Metanephros (tissue), 2 donors: ENCODE measurements around the gene KRTAP22-2. TPM values are rescaled to one million over a fixed set of nuclear protein-coding genes. Genes with fewer than 3 reads are reported as not detected.

ENCODE experiments used
- small RNA-seq: library from RNA; depleted of rRNA; stranded (forward); fragments of <200 nt; gene quantifications from one replicate; pipeline ENCODE3, GENCODE V24; 2014; ENCODE audit warnings: low replicate concordance
- total RNA-seq: library from RNA; depleted of rRNA; stranded (reverse); fragments of >200 nt; gene quantifications from one replicate; pipeline ENCODE4 v1.2.3, GENCODE V29; 2014

KRTAP22-2 gene
- total RNA-seq = not detected

DNA sequence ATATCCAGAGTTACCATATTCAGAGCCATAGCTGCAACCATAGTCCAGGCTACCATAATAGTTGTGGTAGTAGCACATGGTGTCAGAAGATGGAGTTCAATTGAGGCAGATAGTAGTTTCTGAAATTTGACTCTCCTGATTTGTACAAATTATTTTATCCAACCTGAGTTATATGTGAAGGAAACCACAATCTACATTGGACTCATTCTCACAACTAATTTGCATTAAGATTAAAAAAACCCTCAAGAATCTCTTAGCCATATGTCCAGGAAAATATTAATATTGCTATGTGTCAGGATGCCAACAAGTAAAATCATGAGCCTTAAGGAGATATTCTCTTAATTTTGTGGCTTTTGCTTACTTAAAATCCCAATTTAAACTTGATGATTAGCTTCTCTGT is at the start of gene KRTAP22-2:
TSS of gene KRTAP22-2 (minus strand) at position 101 of the 400 bp plus-strand sequence.

GRCh38 chr21:30634906-30635305 is 44.7 kb upstream of the KRTAP22-2 start, which contains the start of gene KRTAP20-2:
Gene KRTAP20-2, plus strand, starts transcription at chr21:30635206. Its CDS starts 58 bp downstream, at chr21:30635264.

DNA sequence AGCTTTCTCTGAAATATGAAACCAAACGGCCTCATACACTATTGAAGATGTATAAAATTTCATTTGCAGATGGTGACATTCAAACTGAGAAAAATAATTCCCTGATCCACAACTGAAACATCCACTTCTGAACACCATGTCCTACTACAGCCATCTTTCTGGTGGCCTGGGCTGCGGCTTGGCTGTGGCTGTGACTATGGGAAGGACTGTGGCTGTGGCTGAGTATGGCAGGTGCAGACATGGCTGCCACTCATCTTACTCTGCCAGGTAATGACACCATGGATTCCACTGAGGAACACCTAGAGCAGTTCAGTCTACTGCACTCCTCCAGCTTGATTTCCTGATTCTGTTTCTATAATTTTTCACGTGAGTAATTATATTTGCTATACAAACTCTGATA is 30.3 kb upstream of the KRTAP22-2 start, which contains the start of gene KRTAP20-4:
TSS of gene KRTAP20-4 (plus strand) at position 106 of the 400 bp plus-strand sequence.

GRCh38 chr21:30616125-30616524 is 25.9 kb upstream of the KRTAP22-2 start, which contains the start of gene KRTAP20-1:
Gene KRTAP20-1, plus strand, starts transcription at chr21:30616425. Its CDS starts 30 bp downstream, at chr21:30616455.

GRCh38 chr21:30613836-30614235 is 23.6 kb upstream of the KRTAP22-2 start, which contains the start of gene KRTAP6-1:
Gene KRTAP6-1, minus strand, starts transcription at chr21:30613930. Its CDS starts 26 bp downstream, at chr21:30613904.

GRCh38 chr21:30600787-30601186 is 10.6 kb upstream of the KRTAP22-2 start, which contains the start of gene KRTAP22-1:
Gene KRTAP22-1, plus strand, starts transcription at chr21:30601087.

GRCh38 chr21:30598802-30599201 is 8.6 kb upstream of the KRTAP22-2 start, which contains the start of gene KRTAP6-2:
Gene KRTAP6-2, minus strand, starts transcription at chr21:30598902. Its CDS starts 28 bp downstream, at chr21:30598874.

GRCh38 chr21:30592140-30592539 is 1.9 kb upstream of the KRTAP22-2 start, which contains the start of gene KRTAP6-3:
Gene KRTAP6-3, plus strand, starts transcription at chr21:30592440. Its CDS starts 6 bp downstream, at chr21:30592446.

DNA sequence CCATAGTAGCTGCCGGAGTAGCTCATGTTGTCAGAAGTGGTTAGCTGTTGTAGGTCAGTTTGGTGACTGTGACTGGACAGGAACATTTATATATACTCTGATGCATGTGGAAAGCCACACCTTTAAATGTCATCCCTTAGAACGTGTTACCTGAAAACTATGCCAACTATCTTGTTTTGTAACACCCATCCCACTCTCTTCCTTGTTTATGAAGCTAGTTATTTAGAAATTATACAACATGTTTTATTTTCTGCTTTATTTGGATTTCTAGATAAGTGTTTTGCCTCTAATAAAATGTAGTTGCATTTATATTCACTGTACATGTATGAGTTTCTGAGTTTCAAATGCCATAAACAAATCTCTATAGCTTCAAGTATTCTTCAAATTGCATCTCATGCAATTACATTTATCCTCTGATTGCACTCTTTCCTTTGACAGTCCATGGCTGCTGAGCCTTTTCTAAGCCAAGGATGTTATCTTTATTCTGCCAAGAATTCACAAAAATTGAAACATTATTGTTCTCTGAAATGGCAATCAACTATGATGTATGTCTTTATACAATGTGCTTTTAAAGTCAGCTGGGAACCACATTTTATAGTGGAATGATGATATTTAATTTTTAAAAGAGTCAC is 28.8 kb downstream of the KRTAP22-2 start, which contains the start of gene KRTAP19-7:
TSS of gene KRTAP19-7 (minus strand) at position 51 of the 632 bp plus-strand sequence. CDS start at position 26, 25 bp downstream.

GRCh38 chr21:30541764-30542163 is 48.4 kb downstream of the KRTAP22-2 start, which contains the start of gene KRTAP19-6:
Gene KRTAP19-6, minus strand, starts transcription at chr21:30541864. Its CDS starts 31 bp downstream, at chr21:30541833.

Small RNAs within 50 kb of the gene (small RNA-seq; reads per million reads assigned to genes)
- gene KRTAP20-1 = not detected
- not detected for gene KRTAP20-4
- not detected for gene KRTAP22-1
- gene KRTAP22-2 = not detected

Other genes starting within 250 kb of the KRTAP22-2 start
- not detected for gene KRTAP23-1, start 241.8 kb downstream of the KRTAP22-2 start, total RNA-seq
- not detected for gene KRTAP13-2, start 218.1 kb downstream of the KRTAP22-2 start, total RNA-seq
- not detected for gene KRTAP13-1, start 194.4 kb downstream of the KRTAP22-2 start, total RNA-seq
- gene KRTAP13-3, start 164.5 kb downstream of the KRTAP22-2 start, total RNA-seq = not detected
- not detected for gene KRTAP13-4, start 160.2 kb downstream of the KRTAP22-2 start, total RNA-seq
- gene KRTAP15-1, start 150.1 kb downstream of the KRTAP22-2 start, total RNA-seq = not detected
- not detected for gene KRTAP19-1, start 110.0 kb downstream of the KRTAP22-2 start, total RNA-seq
- gene KRTAP19-2, start 103.0 kb downstream of the KRTAP22-2 start, total RNA-seq = not detected
- gene KRTAP19-3, start 98.4 kb downstream of the KRTAP22-2 start, total RNA-seq = not detected
- gene KRTAP19-4, start 93.2 kb downstream of the KRTAP22-2 start, total RNA-seq = not detected
- gene KRTAP19-5, start 88.3 kb downstream of the KRTAP22-2 start, total RNA-seq = not detected
- not detected for gene KRTAP19-6, start 48.5 kb downstream of the KRTAP22-2 start, total RNA-seq
- gene KRTAP19-7, start 29.1 kb downstream of the KRTAP22-2 start, total RNA-seq = not detected
- not detected for gene KRTAP6-3, start 2.0 kb upstream of the KRTAP22-2 start, total RNA-seq
- not detected for gene KRTAP6-2, start 8.5 kb upstream of the KRTAP22-2 start, total RNA-seq
- gene KRTAP22-1, start 10.7 kb upstream of the KRTAP22-2 start, total RNA-seq = not detected
- not detected for gene KRTAP6-1, start 23.5 kb upstream of the KRTAP22-2 start, total RNA-seq
- gene KRTAP20-1, start 26.0 kb upstream of the KRTAP22-2 start, total RNA-seq = not detected
- gene KRTAP20-4, start 30.2 kb upstream of the KRTAP22-2 start, total RNA-seq = not detected
- gene KRTAP20-2, start 44.8 kb upstream of the KRTAP22-2 start, total RNA-seq = not detected
- not detected for gene KRTAP20-3, start 52.5 kb upstream of the KRTAP22-2 start, total RNA-seq
- not detected for gene KRTAP21-3, start 128.4 kb upstream of the KRTAP22-2 start, total RNA-seq
- not detected for gene KRTAP21-2, start 156.9 kb upstream of the KRTAP22-2 start, total RNA-seq
- not detected for gene KRTAP21-1, start 165.0 kb upstream of the KRTAP22-2 start, total RNA-seq
- gene KRTAP8-1, start 222.9 kb upstream of the KRTAP22-2 start, total RNA-seq = not detected
- gene KRTAP7-1, start 239.4 kb upstream of the KRTAP22-2 start, total RNA-seq = not detected